Heart left ventricle (tissue), 16 donors: ENCODE data around the gene ACTN2. TPM values are rescaled to one million over a fixed set of nuclear protein-coding genes. Genes with fewer than 3 reads are reported as not detected.
A peak's percentile ranks its signal among the peaks of the same experiment; 100 is the strongest.

Experiments
- ATAC-seq, 4 donors: fragments of 200-7000 bp; cut with Tn5 transposase; one replicate each; pipeline ENCODE4 v1.9.1; 2020 to 2022; ENCODE audit warnings: moderate library complexity in 4 of 4, mild to moderate bottlenecking in 3 of 4, moderate number of reproducible peaks in 1 of 4
- DNase-seq, 5 donors: peaks; one replicate each; pipeline ENCODE4 v3.0.0-alpha.2; 2020
- H3K27ac ChIP-seq, 12 donors: fragments of 200-600 bp; sonication (generic) in 4 of 12; one replicate each; pipeline versions ENCODE4 v1.5.0 to v1.8.0; 2016 to 2022; ENCODE audit warnings: mild to moderate bottlenecking in 2 of 12
- H3K27me3 ChIP-seq, 9 donors: fragments of 200-600 bp; sonication (generic) in 2 of 9; one replicate each; pipeline versions ENCODE4 v1.5.1 to v1.8.0; 2016 to 2022; ENCODE audit warnings: mild to moderate bottlenecking in 3 of 9
- H3K36me3 ChIP-seq, 9 donors: fragments of 200-600 bp; sonication (generic) in 2 of 9; one replicate each; pipeline versions ENCODE4 v1.5.0 to v1.8.0; 2018 to 2022; ENCODE audit warnings: mild to moderate bottlenecking in 2 of 9
- H3K4me1 ChIP-seq, 12 donors: fragments of 200-600 bp; sonication (generic) in 4 of 12; one replicate each; pipeline versions ENCODE4 v1.5.0 to v1.8.0; 2016 to 2022; ENCODE audit warnings: mild to moderate bottlenecking in 3 of 12
- H3K4me3 ChIP-seq, 12 donors: fragments of 200-600 bp; sonication (generic) in 4 of 12; one replicate each; pipeline versions ENCODE4 v1.5.0 to v1.8.0; 2017 to 2022; ENCODE audit warnings: mild to moderate bottlenecking in 9 of 12, moderate library complexity in 4 of 12
- H3K9me3 ChIP-seq, 12 donors: fragments of 200-600 bp; sonication (generic) in 4 of 12; one replicate each; pipeline versions ENCODE4 v1.5.0 to v1.8.0; 2016 to 2022; ENCODE audit warnings: mild to moderate bottlenecking in 1 of 12
- CTCF ChIP-seq, 12 donors: fragments of 200-600 bp; sonication (generic) in 4 of 12; IDR thresholded peaks; one replicate each; pipeline versions ENCODE4 v1.5.0 to v1.8.0; 2018 to 2022; ENCODE audit warnings: antibody characterized with exemption in 12 of 12, mild to moderate bottlenecking in 5 of 12
- POLR2A ChIP-seq, 2 donors: fragments of 450-650 bp; IDR thresholded peaks; one replicate each; pipeline ENCODE4 v1.6.1; 2017; ENCODE audit warnings: antibody characterized with exemption in 2 of 2, mild to moderate bottlenecking in 2 of 2, moderate library complexity in 2 of 2
- WGBS, 4 donors: extraction: QIAGEN DNeasy Blood & Tissue Kit in 2 of 4; methylation state at CpG; one replicate each; pipeline versions ENCODE4 v1.1.5 to v1.1.7; 2013 to 2018; 5-methylcytosine and 5-hydroxymethylcytosine counted together
- intact Hi-C, 10 donors: fragments of 100-400 bp; cut with DNase I; formaldehyde crosslinking; loops; one replicate each; pipeline versions ENCODE4 v1.11.1 to v1.14.2; 2022
- polyA plus RNA-seq, 2 donors: library from polyadenylated mRNA; stranded (reverse); fragments of 200-250 nt; gene quantifications; one replicate each; pipeline ENCODE4 v1.2.3, GENCODE V29; 2013
- total RNA-seq, 9 donors: library from RNA; depleted of rRNA in 2 of 9; stranded (reverse); fragments of >200 nt in 2 of 9; fragmentation: NEBNext Ultra II Directional in 3 of 9; extraction: Animal tissue kit (Norgen Biotek cat#: 25700) in 3 of 9; gene quantifications; one replicate each; pipeline versions ENCODE4 v1.1.0 to v1.2.4, GENCODE V29; 2016 to 2023
- donor health status: ischemic (EF 13 %, LVEDD 7.1; RV severe dilation, severe dysfunction).
- donor health status: healthy with polysubstance abuse.
- donor health status: DM: no; HTN: yes; CAD: no.
- donor health status: DM: no; HTN: no; CAD: no.
- donor health status: ischemic (EF 25% LVEDD 6.9; RV normal size, moderate dysfunction).
- donor health status: ischemic (EF 25% LVEDD 5.7; RV mildly dilated, moderate dysfunction).
- donor health status: healthy.
- donor health status: DM: yes; HTN: yes; CAD: no.
- donor health status: ischemic (EF 35%, LVEDD 5.7; RV mildly dilated, moderate dysfunction).
- donor health status: nonischemic (EF 11% LVEDD 7.7; RV severe dilation, severe dysfunction).
- donor health status: DM: yes; HTN: yes; CAD: no.
- donor health status: PGD.
- donor health status: ischemic (EF 29% LVEDD 5.4; RV normal size, mild dysfunction).
- donor health status: nonischemic (EF 23%, LVEDD 6.1; RV moderate dilation, normal function).

The ACTN2 gene
- total and polyA plus RNA-seq, 11 donors = 1,024 to 4,007 (median 2,848) TPM

GRCh38 chr1:236685205-236685916, 938 bp upstream of the ACTN2 start:
- Histone ChIP-seq H3K4me1 (peaks cover 0 to 20% (median 9%) of the 10 kb centered on the region in 12 donors), H3K27ac (peak overlapping the region in 7 of 12 donors; percentile 36 to 98 (median 76)), H3K4me3 (peak overlapping the region in 4 of 12 donors; percentile 38 to 87 (median 74)), H3K36me3 (no peaks in the 10 kb centered on the region), H3K9me3 (no peaks in the 10 kb centered on the region), H3K27me3 (peaks cover 0 to 33% (median 0%) of the 10 kb centered on the region in 9 donors)
- 53 to 60% (median 57%) methylated on average over 12 of the region's 12 CpGs for WGBS, 4 donors
- peak in 1 of 5 donors; percentile 35 for DNase-seq
- TF ChIP-seq POLR2A (IDR thresholded peaks at IDR 0.05) (no peak), CTCF (IDR thresholded peaks at IDR 0.05) (no peak)
- no peak for ATAC-seq
- intact Hi-C loops = loop anchor here in 5 of 10 donors (2.0 to 5.0 kb wide), 5 partner anchors 42 to 78 kb away; no protein-coding TSS in a partner anchor

- TF ChIP-seq POLR2A (IDR thresholded peaks at IDR 0.05) = no peak
- no peak for TF ChIP-seq CTCF (IDR thresholded peaks at IDR 0.05)
- peak; percentile 0 to 43 (median 6) for ATAC-seq
- Histone ChIP-seq H3K27me3 (peaks cover 0 to 33% (median 0%) of the 10 kb centered on the region in 9 donors), H3K4me3 (peak overlapping the region; percentile 56 to 87 (median 66)), H3K4me1 (peaks cover 0 to 17% (median 2%) of the 10 kb centered on the region in 12 donors), H3K9me3 (no peaks in the 10 kb centered on the region), H3K27ac (peak overlapping the region; percentile 84 to 100 (median 97)), H3K36me3 (no peaks in the 10 kb centered on the region)
- intact Hi-C loops = loop anchor here in 4 of 10 donors (2.0 to 5.0 kb wide), 5 partner anchors 41 to 79 kb away; no protein-coding TSS in a partner anchor
- peak in 2 of 5 donors; percentile 51 to 65 for DNase-seq
- WGBS, 4 donors = 2 to 13% (median 6%) methylated on average over 5 to 31 of the region's 31 CpGs
Measured at GRCh38 chr1:236686815-236687160, 489 bp downstream of the ACTN2 start.

- intact Hi-C loops = loop anchor here in 4 of 10 donors (2.0 to 5.0 kb wide), 5 partner anchors 40 to 80 kb away; no protein-coding TSS in a partner anchor
- Histone ChIP-seq H3K36me3 (no peaks in the 10 kb centered on the region), H3K27me3 (peaks cover 0 to 33% (median 0%) of the 10 kb centered on the region in 9 donors), H3K4me1 (peaks cover 0 to 21% (median 1%) of the 10 kb centered on the region in 12 donors), H3K9me3 (no peaks in the 10 kb centered on the region), H3K27ac (peak overlapping the region; percentile 84 to 100 (median 97)), H3K4me3 (peak overlapping the region; percentile 56 to 87 (median 66))
- WGBS, 4 donors = 19 to 30% (median 26%) methylated on average over 8 of the region's 8 CpGs
- DNase-seq = peak in 4 of 5 donors; percentile 58 to 70 (median 62)
- ATAC-seq = peak; percentile 51 to 71 (median 60)
- TF ChIP-seq CTCF (IDR thresholded peaks at IDR 0.05) = no peak
- TF ChIP-seq POLR2A (IDR thresholded peaks at IDR 0.05) = peak in 1 of 2 donors; percentile 45
Measured at GRCh38 chr1:236687273-236687672, 974 bp downstream of the ACTN2 start.

- ATAC-seq = peak; percentile 61 to 72 (median 66)
- DNase-seq = peak in 4 of 5 donors; percentile 49 to 63 (median 59)
- H3K27ac ChIP-seq = peak overlapping the region; percentile 73 to 100 (median 97)
- H3K36me3 ChIP-seq = no peaks in the 10 kb centered on the region
- WGBS, 4 donors = 24 to 46% (median 34%) methylated on average over 4 of the region's 4 CpGs
- H3K9me3 ChIP-seq = no peaks in the 10 kb centered on the region
- TF ChIP-seq CTCF (IDR thresholded peaks at IDR 0.05) = no peak
- TF ChIP-seq POLR2A (IDR thresholded peaks at IDR 0.05) = peak; percentile 31 to 43
- peaks cover 0 to 33% (median 0%) of the 10 kb centered on the region in 9 donors for H3K27me3 ChIP-seq
- intact Hi-C loops = loop anchor here in 4 of 10 donors (5.0 kb wide), 4 partner anchors 39 to 81 kb away; no protein-coding TSS in a partner anchor
- peaks cover 0 to 36% (median 4%) of the 10 kb centered on the region in 12 donors for H3K4me1 ChIP-seq
- H3K4me3 ChIP-seq = peak overlapping the region in 11 of 12 donors; percentile 4 to 87 (median 69)
Measured at GRCh38 chr1:236688705-236689104, 2.4 kb downstream of the ACTN2 start.
